ENCODE measurements around the gene TUBA3C.

Gene TUBA3C

GRCh38 chr13:19155321-19155861 is 26.2 kb downstream of the TUBA3C start (continued):
- TF ChIP-seq, protein P1, sequence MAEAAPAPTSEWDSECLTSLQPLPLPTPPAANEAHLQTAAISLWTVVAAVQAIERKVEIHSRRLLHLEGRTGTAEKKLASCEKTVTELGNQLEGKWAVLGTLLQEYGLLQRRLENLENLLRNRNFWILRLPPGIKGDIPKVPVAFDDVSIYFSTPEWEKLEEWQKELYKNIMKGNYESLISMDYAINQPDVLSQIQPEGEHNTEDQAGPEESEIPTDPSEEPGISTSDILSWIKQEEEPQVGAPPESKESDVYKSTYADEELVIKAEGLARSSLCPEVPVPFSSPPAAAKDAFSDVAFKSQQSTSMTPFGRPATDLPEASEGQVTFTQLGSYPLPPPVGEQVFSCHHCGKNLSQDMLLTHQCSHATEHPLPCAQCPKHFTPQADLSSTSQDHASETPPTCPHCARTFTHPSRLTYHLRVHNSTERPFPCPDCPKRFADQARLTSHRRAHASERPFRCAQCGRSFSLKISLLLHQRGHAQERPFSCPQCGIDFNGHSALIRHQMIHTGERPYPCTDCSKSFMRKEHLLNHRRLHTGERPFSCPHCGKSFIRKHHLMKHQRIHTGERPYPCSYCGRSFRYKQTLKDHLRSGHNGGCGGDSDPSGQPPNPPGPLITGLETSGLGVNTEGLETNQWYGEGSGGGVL (tag by site-specific recombination; IDR thresholded peaks at IDR 0.05), result no peak
- TF ChIP-seq SP7 (tag by site-specific recombination; IDR thresholded peaks at IDR 0.05), result no peak
- no peak for TF ChIP-seq ZNF169 (tag by site-specific recombination; IDR thresholded peaks at IDR 0.05)
- TF ChIP-seq ZNF560 (tag by site-specific recombination; IDR thresholded peaks at IDR 0.05; ENCODE audit: borderline replicate concordance), result no peak
- TF ChIP-seq ZNF76 (tag by site-specific recombination; IDR thresholded peaks at IDR 0.05; ENCODE audit: borderline replicate concordance, low read depth), result no peak

DNA sequence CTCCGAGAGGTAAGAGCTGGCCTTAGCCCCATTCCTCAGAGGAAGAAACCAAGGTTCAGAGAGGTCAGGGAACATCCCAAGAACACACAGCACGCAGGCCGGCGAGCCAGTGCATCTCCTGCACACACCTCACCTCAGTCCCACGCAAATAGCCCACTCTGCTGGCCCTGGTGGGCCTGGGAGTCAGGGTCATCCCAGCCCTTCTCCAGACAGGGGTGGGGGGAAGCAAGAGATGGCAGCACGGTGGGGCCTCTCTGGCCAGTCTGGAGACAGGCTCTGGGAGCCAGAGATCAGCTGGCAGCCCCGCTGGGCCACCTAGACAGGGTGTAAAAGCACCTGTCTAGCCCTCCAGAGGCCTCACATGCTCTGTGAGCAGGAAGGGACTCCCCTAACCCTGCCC is 26.8 kb downstream of the TUBA3C start:
- ChIA-PET CTCF (interaction anchor here (0.6 to 1.3 kb wide), 2 partner anchors 172 to 191 kb away, joined by 3 read pairs; no protein-coding TSS in a partner anchor), POLR2A (no interaction called here)
- no peak for TF ChIP-seq ZNF623 (tag by site-specific recombination; IDR thresholded peaks at IDR 0.05)
- TF ChIP-seq, protein P2, sequence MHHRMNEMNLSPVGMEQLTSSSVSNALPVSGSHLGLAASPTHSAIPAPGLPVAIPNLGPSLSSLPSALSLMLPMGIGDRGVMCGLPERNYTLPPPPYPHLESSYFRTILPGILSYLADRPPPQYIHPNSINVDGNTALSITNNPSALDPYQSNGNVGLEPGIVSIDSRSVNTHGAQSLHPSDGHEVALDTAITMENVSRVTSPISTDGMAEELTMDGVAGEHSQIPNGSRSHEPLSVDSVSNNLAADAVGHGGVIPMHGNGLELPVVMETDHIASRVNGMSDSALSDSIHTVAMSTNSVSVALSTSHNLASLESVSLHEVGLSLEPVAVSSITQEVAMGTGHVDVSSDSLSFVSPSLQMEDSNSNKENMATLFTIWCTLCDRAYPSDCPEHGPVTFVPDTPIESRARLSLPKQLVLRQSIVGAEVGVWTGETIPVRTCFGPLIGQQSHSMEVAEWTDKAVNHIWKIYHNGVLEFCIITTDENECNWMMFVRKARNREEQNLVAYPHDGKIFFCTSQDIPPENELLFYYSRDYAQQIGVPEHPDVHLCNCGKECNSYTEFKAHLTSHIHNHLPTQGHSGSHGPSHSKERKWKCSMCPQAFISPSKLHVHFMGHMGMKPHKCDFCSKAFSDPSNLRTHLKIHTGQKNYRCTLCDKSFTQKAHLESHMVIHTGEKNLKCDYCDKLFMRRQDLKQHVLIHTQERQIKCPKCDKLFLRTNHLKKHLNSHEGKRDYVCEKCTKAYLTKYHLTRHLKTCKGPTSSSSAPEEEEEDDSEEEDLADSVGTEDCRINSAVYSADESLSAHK (tag by site-specific recombination; IDR thresholded peaks at IDR 0.05), result no peak
- no peak for TF ChIP-seq ZNF133 (tag by site-specific recombination; IDR thresholded peaks at IDR 0.05)
- TF ChIP-seq, protein P3, sequence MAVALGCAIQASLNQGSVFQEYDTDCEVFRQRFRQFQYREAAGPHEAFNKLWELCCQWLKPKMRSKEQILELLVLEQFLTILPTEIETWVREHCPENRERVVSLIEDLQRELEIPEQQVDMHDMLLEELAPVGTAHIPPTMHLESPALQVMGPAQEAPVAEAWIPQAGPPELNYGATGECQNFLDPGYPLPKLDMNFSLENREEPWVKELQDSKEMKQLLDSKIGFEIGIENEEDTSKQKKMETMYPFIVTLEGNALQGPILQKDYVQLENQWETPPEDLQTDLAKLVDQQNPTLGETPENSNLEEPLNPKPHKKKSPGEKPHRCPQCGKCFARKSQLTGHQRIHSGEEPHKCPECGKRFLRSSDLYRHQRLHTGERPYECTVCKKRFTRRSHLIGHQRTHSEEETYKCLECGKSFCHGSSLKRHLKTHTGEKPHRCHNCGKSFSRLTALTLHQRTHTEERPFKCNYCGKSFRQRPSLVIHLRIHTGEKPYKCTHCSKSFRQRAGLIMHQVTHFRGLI (tag by site-specific recombination; IDR thresholded peaks at IDR 0.05), result no peak
- TF ChIP-seq, protein P4, sequence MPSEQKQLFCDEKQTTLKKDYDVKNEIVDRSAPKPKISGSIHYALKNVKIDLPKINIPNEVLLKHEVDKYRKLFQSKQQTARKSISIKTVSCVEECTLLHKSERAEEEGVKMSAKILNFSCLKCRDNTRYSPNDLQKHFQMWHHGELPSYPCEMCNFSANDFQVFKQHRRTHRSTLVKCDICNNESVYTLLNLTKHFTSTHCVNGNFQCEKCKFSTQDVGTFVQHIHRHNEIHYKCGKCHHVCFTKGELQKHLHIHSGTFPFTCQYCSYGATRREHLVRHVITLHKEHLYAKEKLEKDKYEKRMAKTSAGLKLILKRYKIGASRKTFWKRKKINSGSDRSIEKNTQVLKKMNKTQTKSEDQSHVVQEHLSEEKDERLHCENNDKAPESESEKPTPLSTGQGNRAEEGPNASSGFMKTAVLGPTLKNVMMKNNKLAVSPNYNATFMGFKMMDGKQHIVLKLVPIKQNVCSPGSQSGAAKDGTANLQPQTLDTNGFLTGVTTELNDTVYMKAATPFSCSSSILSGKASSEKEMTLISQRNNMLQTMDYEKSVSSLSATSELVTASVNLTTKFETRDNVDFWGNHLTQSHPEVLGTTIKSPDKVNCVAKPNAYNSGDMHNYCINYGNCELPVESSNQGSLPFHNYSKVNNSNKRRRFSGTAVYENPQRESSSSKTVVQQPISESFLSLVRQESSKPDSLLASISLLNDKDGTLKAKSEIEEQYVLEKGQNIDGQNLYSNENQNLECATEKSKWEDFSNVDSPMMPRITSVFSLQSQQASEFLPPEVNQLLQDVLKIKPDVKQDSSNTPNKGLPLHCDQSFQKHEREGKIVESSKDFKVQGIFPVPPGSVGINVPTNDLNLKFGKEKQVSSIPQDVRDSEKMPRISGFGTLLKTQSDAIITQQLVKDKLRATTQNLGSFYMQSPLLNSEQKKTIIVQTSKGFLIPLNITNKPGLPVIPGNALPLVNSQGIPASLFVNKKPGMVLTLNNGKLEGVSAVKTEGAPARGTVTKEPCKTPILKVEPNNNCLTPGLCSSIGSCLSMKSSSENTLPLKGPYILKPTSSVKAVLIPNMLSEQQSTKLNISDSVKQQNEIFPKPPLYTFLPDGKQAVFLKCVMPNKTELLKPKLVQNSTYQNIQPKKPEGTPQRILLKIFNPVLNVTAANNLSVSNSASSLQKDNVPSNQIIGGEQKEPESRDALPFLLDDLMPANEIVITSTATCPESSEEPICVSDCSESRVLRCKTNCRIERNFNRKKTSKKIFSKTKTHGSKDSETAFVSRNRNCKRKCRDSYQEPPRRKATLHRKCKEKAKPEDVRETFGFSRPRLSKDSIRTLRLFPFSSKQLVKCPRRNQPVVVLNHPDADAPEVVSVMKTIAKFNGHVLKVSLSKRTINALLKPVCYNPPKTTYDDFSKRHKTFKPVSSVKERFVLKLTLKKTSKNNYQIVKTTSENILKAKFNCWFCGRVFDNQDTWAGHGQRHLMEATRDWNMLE (tag by site-specific recombination; conservative IDR thresholded peaks at IDR 0.05; ENCODE audit: low read depth), result no peak
- no peak for TF ChIP-seq KLF7 (tag by site-specific recombination; IDR thresholded peaks at IDR 0.05; ENCODE audit: borderline replicate concordance)
- TF ChIP-seq ZNF571 (tag by site-specific recombination; IDR thresholded peaks at IDR 0.05), result no peak
- no peak for TF ChIP-seq ZNF202 (tag by site-specific recombination; IDR thresholded peaks at IDR 0.05; ENCODE audit: borderline replicate concordance)
- no peak for TF ChIP-seq ZNF18 (tag by site-specific recombination; IDR thresholded peaks at IDR 0.05)
- TF ChIP-seq ZNF488 (tag by site-specific recombination; IDR thresholded peaks at IDR 0.05), result no peak
- no peak for TF ChIP-seq ZFP3 (tag by site-specific recombination; IDR thresholded peaks at IDR 0.05; ENCODE audit: low read depth)
- TF ChIP-seq ZNF214 (tag by site-specific recombination; IDR thresholded peaks at IDR 0.05; ENCODE audit: borderline replicate concordance), result no peak
- TF ChIP-seq ZNF513 (tag by site-specific recombination; IDR thresholded peaks at IDR 0.05), result no peak
- no peak for TF ChIP-seq KLF8 (tag by site-specific recombination; IDR thresholded peaks at IDR 0.05)
- no peak overlapping the region for H3K4me3 ChIP-seq (ENCODE audit: low read depth, low read length)
- H3K9me3 ChIP-seq (ENCODE audit: control insufficient read depth, insufficient read depth, low read depth, low read length), result no peaks in the 10 kb centered on the region
- no peaks in the 10 kb centered on the region for H3K4me1 ChIP-seq (ENCODE audit: control insufficient read depth, insufficient read depth, low read length)
- H3K27ac ChIP-seq (ENCODE audit: extremely low read depth, low read depth, low read length), result no peak overlapping the region
- H3K36me3 ChIP-seq (ENCODE audit: control insufficient read depth in 2 of 2, insufficient read depth in 1 of 2, low read length in 2 of 2), result no peaks in the 10 kb centered on the region

Measured in HEK293 (cell line).